ENCODE measurements around the gene ST3GAL2. TPM values are rescaled to one million over a fixed set of nuclear protein-coding genes. Genes with fewer than 3 reads are reported as not detected.

ST3GAL2 gene
- total and polyA plus RNA-seq, 2 of the 4 experiments (the other 2 are of a cell fraction), result 17.4 to 17.7 TPM

GRCh38 chr16:70428178-70428998 is 10.5 kb downstream of the ST3GAL2 start (continued):
- TF ChIP-seq NFE2L2 (IDR thresholded peaks at IDR 0.05; ENCODE audit: low read depth, low read length) (no peak), CEBPB (IDR thresholded peaks at IDR 0.05; ENCODE audit: low read depth, low read length) (peak; percentile 46), RAD21 (IDR thresholded peaks at IDR 0.05; ENCODE audit: low read length) (peak; percentile 27; the same call in 1 of the 2 replicates)

- ATAC-seq (ENCODE audit: low read depth), result peak; percentile 81
- peaks cover 33% of the 10 kb centered on the region for H3K4me1 ChIP-seq (ENCODE audit: control insufficient read depth, insufficient read depth, low read length)
Observed at GRCh38 chr16:70427786-70428177, 11.1 kb downstream of the ST3GAL2 start.

More at GRCh38 chr16:70427786-70428177, 11.1 kb downstream of the ST3GAL2 start:
- Histone ChIP-seq H4K8ac (ENCODE audit: low read depth in 2 of 2, low read length in 2 of 2) (peak overlapping the region in 1 of 2 experiments; percentile 50; a peak in 2 of 4 replicates), H3K9me3 (ENCODE audit: control insufficient read depth, insufficient read depth, low read length) (no peaks in the 10 kb centered on the region), H2BK20ac (ENCODE audit: low read depth, low read length) (peak overlapping the region; percentile 81), H3K14ac (replicated peaks; ENCODE audit: low read depth, low read length) (peak overlapping the region; percentile 83), H2BK5ac (ENCODE audit: low read depth, low read length, poor library complexity, severe bottlenecking) (peak overlapping the region; percentile 45), H3K79me1 (ENCODE audit: low read depth in 1 of 2, low read length in 2 of 2) (peaks cover 27 to 82% of the 10 kb centered on the region in 2 experiments), H3K9me1 (ENCODE audit: insufficient read depth, low read length) (peaks cover 45% of the 10 kb centered on the region), H3K18ac (ENCODE audit: low read depth, low read length) (no peak overlapping the region; the same call in 1 of the 2 replicates), H3K4me3 (ENCODE audit: insufficient read depth, low read depth, low read length) (no peak overlapping the region), H3K23ac (ENCODE audit: low read depth, low read length) (peak overlapping the region; percentile 81), H4K91ac (ENCODE audit: insufficient read depth, low read depth, low read length) (peak overlapping the region; percentile 60; the same call in 1 of the 2 replicates), H2AK9ac (replicated peaks; ENCODE audit: low read depth, low read length, poor library complexity) (peak overlapping the region; percentile 42), H3K56ac (ENCODE audit: extremely low read depth, insufficient read depth, low read length) (peak overlapping the region; percentile 35; the same call in 1 of the 2 replicates), H4K20me1 (ENCODE audit: insufficient read depth, low read length) (peaks cover 47% of the 10 kb centered on the region), H3K4ac (ENCODE audit: low read depth, low read length) (peak overlapping the region; percentile 88), H3K4me2 (ENCODE audit: low read depth, low read length) (peak overlapping the region; percentile 49; the same call in 1 of the 2 replicates), H2AFZ (replicated peaks; ENCODE audit: low read length, poor library complexity) (peak overlapping the region; percentile 1), H2BK15ac (ENCODE audit: low read depth, low read length) (peak overlapping the region; percentile 80; the same call in 2 of the 3 replicates), H3K9ac (ENCODE audit: low read depth, low read length) (no peak overlapping the region; the same call in 1 of the 2 replicates), H2AK5ac (ENCODE audit: low read depth, low read length) (peak overlapping the region; percentile 73), H3K27ac (ENCODE audit: insufficient read depth, low read length) (peak overlapping the region; percentile 2), H2BK120ac (ENCODE audit: low read depth, low read length) (peak overlapping the region; percentile 74), H3K36me3 (ENCODE audit: control insufficient read depth, insufficient read depth, low read length) (peaks cover 4% of the 10 kb centered on the region), H4K5ac (ENCODE audit: low read depth, low read length) (no peak overlapping the region), H3K27me3 (ENCODE audit: control insufficient read depth, insufficient read depth, low read length) (no peaks in the 10 kb centered on the region)
- dilution Hi-C loops (cut with HindIII; ENCODE audit: low sequenced_read_pairs, unreplicated experiment), result no loop called here
- no TSS peak for BruUV-seq (replicated peaks)
- no peak for DNase-seq
- in situ Hi-C loops (cut with MboI; ENCODE audit: low sequenced_read_pairs), result no loop called here
- no peak for TF ChIP-seq MXI1 (IDR thresholded peaks at IDR 0.05; ENCODE audit: borderline replicate concordance, low read depth, low read length)
- no peak for TF ChIP-seq BHLHE40 (IDR thresholded peaks at IDR 0.05; ENCODE audit: low read depth, low read length)
- no peak for TF ChIP-seq CTCF (conservative IDR thresholded peaks at IDR 0.05; ENCODE audit: low read depth, low read length)
- TF ChIP-seq NFE2L2 (IDR thresholded peaks at IDR 0.05; ENCODE audit: low read depth, low read length), result peak; percentile 83
- TF ChIP-seq MAFK (IDR thresholded peaks at IDR 0.05; ENCODE audit: low read depth, low read length), result peak; percentile 70
- TF ChIP-seq ELK1 (IDR thresholded peaks at IDR 0.05; ENCODE audit: borderline replicate concordance, low read depth, low read length), result no peak
- ChIA-PET CTCF (no interaction called here), POLR2A (ENCODE audit: unreplicated experiment) (no interaction called here)
- intact Hi-C loops (cut with micrococcal nuclease), result loop anchor here (1.0 kb wide), 1 partner anchor 10 kb away; no protein-coding TSS in a partner anchor
- 45% methylated on average over 2 of the region's 4 CpGs; no CpG with 5 or more reads in 1 of the 2 experiments for WGBS, 2 experiments (ENCODE audit: extremely low coverage in 2 of 2, insufficient read length in 1 of 2)

Measured in IMR-90 (cell line).